Measurements from ENCODE around the gene SAG.
A peak's percentile ranks its signal among the peaks of the same experiment; 100 is the strongest.

Gene SAG

GRCh38 chr2:233379034-233379433, 71.4 kb downstream of the SAG start:
- DNase-seq (ENCODE audit: low read depth, low spot score), result no peak

- no peak for DNase-seq (ENCODE audit: low read depth, low spot score)
These were observed 71.8 kb downstream of the SAG start for GRCh38 chr2:233379441-233379840.

GRCh38 chr2:233380132-233380895, 72.7 kb downstream of the SAG start:
- DNase-seq (ENCODE audit: low read depth, low spot score), result no peak

- no peak for DNase-seq (ENCODE audit: low read depth, low spot score)
These were observed 73.5 kb downstream of the SAG start for GRCh38 chr2:233380995-233381637.

GRCh38 chr2:233381638-233381995, 74.0 kb downstream of the SAG start:
- DNase-seq (ENCODE audit: low read depth, low spot score), result no peak

- DNase-seq (ENCODE audit: low read depth, low spot score), result no peak
These were observed 76.4 kb downstream of the SAG start for GRCh38 chr2:233384015-233384414.

GRCh38 chr2:233384811-233385488, 77.3 kb downstream of the SAG start:
- no peak for DNase-seq (ENCODE audit: low read depth, low spot score)

- no peak for DNase-seq (ENCODE audit: low read depth, low spot score)
These were observed 78.0 kb downstream of the SAG start for GRCh38 chr2:233385489-233386044.

GRCh38 chr2:233386382-233387041, 78.9 kb downstream of the SAG start:
- no peak for DNase-seq (ENCODE audit: low read depth, low spot score)

GRCh38 chr2:233387225-233387624, 79.6 kb downstream of the SAG start:
- DNase-seq (ENCODE audit: low read depth, low spot score), result no peak

GRCh38 chr2:233387667-233388528, 80.3 kb downstream of the SAG start:
- peak; percentile 96 for DNase-seq (ENCODE audit: low read depth, low spot score)

- DNase-seq (ENCODE audit: low read depth, low spot score), result no peak
These were observed 82.0 kb downstream of the SAG start for GRCh38 chr2:233389601-233390125.

- DNase-seq (ENCODE audit: low read depth, low spot score), result no peak
These were observed 88.1 kb downstream of the SAG start for GRCh38 chr2:233395687-233396086.
